Naive thymus-derived CD8-positive, alpha-beta T cell (primary cell): ENCODE results near the gene SPSB1. TPM values are rescaled to one million over a fixed set of nuclear protein-coding genes. Genes with fewer than 3 reads are reported as not detected.
A peak's percentile ranks its signal among the peaks of the same experiment; 100 is the strongest.

Source experiments
- ATAC-seq, 2 donors: fragments of 150-1000 bp; cut with Tn5 transposase in 1 of 2; sonication (Bioruptor Pico), chemical (Tn5 transposase) in 1 of 2; 1 replicate in 1 of 2; 2 replicates in 1 of 2; pipeline ENCODE4 v1.10.0; 2021; ENCODE audit warnings: mild to moderate bottlenecking in 2 of 2, moderate library complexity in 2 of 2
- POLR2A ChIA-PET: fragments of 350-600 bp; sonication (Branson Sonifier 250); formaldehyde crosslinking; loops from one replicate; lab custom pipeline; 2021; ENCODE audit warnings: antibody characterized with exemption; lab: Charles Lee
- DNase-seq, 10 donors: peaks; one replicate each; pipeline versions ENCODE4 v3.0.0 to v3.0.0-alpha.2; 2020 to 2022
- H3K27ac Mint-ChIP-seq, 10 donors: one replicate each; pipeline ENCODE4 v1.8.0; 2020 to 2022; ENCODE audit warnings: mild to moderate bottlenecking in 10 of 10, mixed read lengths in 10 of 10, moderate library complexity in 4 of 10, inconsistent platforms in 1 of 10
- H3K27me3 Mint-ChIP-seq, 5 donors: one replicate each; pipeline ENCODE4 v1.8.0; 2021 to 2022; ENCODE audit warnings: mixed read lengths in 5 of 5
- H3K36me3 Mint-ChIP-seq, 3 donors: one replicate each; pipeline ENCODE4 v1.8.0; 2020 to 2022; ENCODE audit warnings: mixed read lengths in 3 of 3, mild to moderate bottlenecking in 2 of 3, inconsistent platforms in 1 of 3
- H3K4me1 Mint-ChIP-seq, 4 donors: one replicate each; pipeline ENCODE4 v1.8.0; 2021 to 2022; ENCODE audit warnings: mixed read lengths in 4 of 4
- H3K4me3 Mint-ChIP-seq, 10 donors: one replicate each; pipeline ENCODE4 v1.8.0; 2020 to 2022; ENCODE audit warnings: mild to moderate bottlenecking in 10 of 10, mixed read lengths in 10 of 10, moderate library complexity in 6 of 10, inconsistent platforms in 1 of 10
- H3K9me3 Mint-ChIP-seq, 9 donors: one replicate each; pipeline ENCODE4 v1.8.0; 2020 to 2022; ENCODE audit warnings: mixed read lengths in 9 of 9, mild to moderate bottlenecking in 3 of 9, inconsistent platforms in 1 of 9, moderate library complexity in 1 of 9
- polyA plus RNA-seq, 3 donors: library from polyadenylated mRNA; unstranded; fragments of 300-500 nt; fragmentation: Illumina TruSeq; gene quantifications; one replicate each; pipeline ENCODE4 v1.2.3, GENCODE V29; 2021
- total RNA-seq, 8 experiments: library from RNA in 2 of 8; stranded (reverse) in 2 of 8; gene quantifications; one replicate each; pipeline ENCODE4 v1.2.3 and lab custom pipeline; 2021 to 2026

SPSB1 gene
- total and polyA plus RNA-seq, 5 experiments from 2014 or later: 0.44 to 1.7 (median 1.5) TPM

GRCh38 chr1:9271861-9272595 is 20.7 kb upstream of the SPSB1 start:
- ATAC-seq: no peak
- Mint-ChIP-seq H3K36me3 (peaks cover 0 to 20% (median 3%) of the 10 kb centered on the region in 3 donors), H3K27ac (no peak overlapping the region), H3K9me3 (no peaks in the 10 kb centered on the region), H3K4me1 (peaks cover 4 to 15% (median 11%) of the 10 kb centered on the region in 4 donors), H3K4me3 (no peak overlapping the region), H3K27me3 (no peaks in the 10 kb centered on the region)
- POLR2A ChIA-PET: no interaction called here
- DNase-seq: peak in 1 of 10 donors; percentile 61

- POLR2A ChIA-PET: no interaction called here
- no peaks in the 10 kb centered on the region for H3K9me3 Mint-ChIP-seq
- H3K27me3 Mint-ChIP-seq: peaks cover 0 to 1% (median 0%) of the 10 kb centered on the region in 5 donors
- H3K36me3 Mint-ChIP-seq: peaks cover 0 to 10% (median 3%) of the 10 kb centered on the region in 3 donors
- peak in 1 of 10 donors; percentile 45 for DNase-seq
- H3K4me1 Mint-ChIP-seq: peaks cover 2 to 13% (median 8%) of the 10 kb centered on the region in 4 donors
- no peak for ATAC-seq
- H3K27ac Mint-ChIP-seq: peak overlapping the region in 2 of 10 donors; percentile 2 to 17
- no peak overlapping the region for H3K4me3 Mint-ChIP-seq
Measured at GRCh38 chr1:9273177-9273576, 19.5 kb upstream of the SPSB1 start.

GRCh38 chr1:9275161-9275560 is 17.5 kb upstream of the SPSB1 start:
- Mint-ChIP-seq H3K36me3 (peaks cover 0 to 3% (median 0%) of the 10 kb centered on the region in 3 donors), H3K27me3 (peaks cover 0 to 3% (median 0%) of the 10 kb centered on the region in 5 donors), H3K27ac (peak overlapping the region in 1 of 10 donors; percentile 44), H3K9me3 (no peaks in the 10 kb centered on the region), H3K4me3 (no peak overlapping the region), H3K4me1 (peaks cover 16 to 28% (median 18%) of the 10 kb centered on the region in 4 donors)
- no peak for ATAC-seq
- POLR2A ChIA-PET: interaction anchor here (0.7 kb wide), 1 partner anchor 175 kb away, joined by 5 read pairs; no protein-coding TSS in a partner anchor
- DNase-seq: peak in 1 of 10 donors; percentile 26

- Mint-ChIP-seq H3K36me3 (peaks cover 0 to 3% (median 0%) of the 10 kb centered on the region in 3 donors), H3K27ac (no peak overlapping the region), H3K27me3 (peaks cover 0 to 3% (median 1%) of the 10 kb centered on the region in 5 donors), H3K9me3 (no peaks in the 10 kb centered on the region), H3K4me3 (peak overlapping the region in 2 of 10 donors; percentile 11 to 39), H3K4me1 (peaks cover 20 to 31% (median 22%) of the 10 kb centered on the region in 4 donors)
- peak in 2 of 10 donors; percentile 23 to 35 for DNase-seq
- POLR2A ChIA-PET: no interaction called here
- peak; percentile 28 to 35 for ATAC-seq
Measured at GRCh38 chr1:9275567-9276034, 17.1 kb upstream of the SPSB1 start.

- Mint-ChIP-seq H3K27ac (no peak overlapping the region), H3K36me3 (peaks cover 0 to 3% (median 0%) of the 10 kb centered on the region in 3 donors), H3K27me3 (peaks cover 0 to 4% (median 3%) of the 10 kb centered on the region in 5 donors), H3K4me3 (no peak overlapping the region), H3K9me3 (no peaks in the 10 kb centered on the region), H3K4me1 (peaks cover 19 to 46% (median 37%) of the 10 kb centered on the region in 4 donors)
- no peak for DNase-seq
- ATAC-seq: no peak
- POLR2A ChIA-PET: no interaction called here
Measured at GRCh38 chr1:9278116-9278515, 14.6 kb upstream of the SPSB1 start.

GRCh38 chr1:9278585-9279153 is 14.0 kb upstream of the SPSB1 start:
- Mint-ChIP-seq H3K9me3 (no peaks in the 10 kb centered on the region), H3K4me3 (peak overlapping the region in 7 of 10 donors; percentile 7 to 69 (median 48)), H3K27ac (peak overlapping the region in 2 of 10 donors; percentile 45 to 66), H3K36me3 (peaks cover 0 to 3% (median 0%) of the 10 kb centered on the region in 3 donors), H3K27me3 (peaks cover 0 to 4% (median 3%) of the 10 kb centered on the region in 5 donors), H3K4me1 (peaks cover 19 to 50% (median 42%) of the 10 kb centered on the region in 4 donors)
- DNase-seq (peak in 1 of 10 donors; percentile 51), ATAC-seq (no peak)
- POLR2A ChIA-PET: no interaction called here

- peaks cover 20 to 57% (median 49%) of the 10 kb centered on the region in 4 donors for H3K4me1 Mint-ChIP-seq
- peak in 1 of 2 donors; percentile 65 for ATAC-seq
- H3K27ac Mint-ChIP-seq: peak overlapping the region in 3 of 10 donors; percentile 38 to 61 (median 45)
- peaks cover 0 to 4% (median 3%) of the 10 kb centered on the region in 5 donors for H3K27me3 Mint-ChIP-seq
- DNase-seq: peak in 3 of 10 donors; percentile 27 to 61 (median 29)
- H3K36me3 Mint-ChIP-seq: peaks cover 0 to 3% (median 0%) of the 10 kb centered on the region in 3 donors
- POLR2A ChIA-PET: no interaction called here
- peak overlapping the region in 9 of 10 donors; percentile 37 to 69 (median 50) for H3K4me3 Mint-ChIP-seq
- peaks cover 0 to 4% (median 0%) of the 10 kb centered on the region in 9 donors for H3K9me3 Mint-ChIP-seq
Measured at GRCh38 chr1:9279172-9279840, 13.4 kb upstream of the SPSB1 start.

GRCh38 chr1:9280015-9280860 is 12.5 kb upstream of the SPSB1 start:
- H3K27me3 Mint-ChIP-seq: peaks cover 0 to 4% (median 3%) of the 10 kb centered on the region in 5 donors

GRCh38 chr1:9281071-9281827 is 11.4 kb upstream of the SPSB1 start:
- POLR2A ChIA-PET: interaction anchor here (1.8 kb wide), 1 partner anchor 47 kb away, joined by 4 read pairs; the partner anchor contains the start of gene H6PD
- peaks cover 0 to 12% (median 3%) of the 10 kb centered on the region in 9 donors for H3K9me3 Mint-ChIP-seq
- ATAC-seq: no peak
- peaks cover 0 to 4% (median 3%) of the 10 kb centered on the region in 5 donors for H3K27me3 Mint-ChIP-seq
- peaks cover 15 to 56% (median 50%) of the 10 kb centered on the region in 4 donors for H3K4me1 Mint-ChIP-seq
- no peak for DNase-seq
- H3K27ac Mint-ChIP-seq: peak overlapping the region in 3 of 10 donors; percentile 38 to 48 (median 40)
- H3K4me3 Mint-ChIP-seq: peak overlapping the region in 3 of 10 donors; percentile 18 to 73 (median 20)
- H3K36me3 Mint-ChIP-seq: peaks cover 0 to 3% (median 0%) of the 10 kb centered on the region in 3 donors

More at GRCh38 chr1:9280015-9280860, 12.5 kb upstream of the SPSB1 start:
- peaks cover 0 to 10% (median 1%) of the 10 kb centered on the region in 9 donors for H3K9me3 Mint-ChIP-seq
- ATAC-seq (peak; percentile 31 to 57), DNase-seq (peak in 1 of 10 donors; percentile 59)
- H3K4me1 Mint-ChIP-seq: peaks cover 18 to 62% (median 53%) of the 10 kb centered on the region in 4 donors
- H3K27ac Mint-ChIP-seq: peak overlapping the region in 3 of 10 donors; percentile 57 to 73 (median 71)
- POLR2A ChIA-PET: interaction anchor here (1.8 kb wide), 1 partner anchor 46 kb away, joined by 4 read pairs; the partner anchor contains the start of gene H6PD
- peaks cover 0 to 3% (median 0%) of the 10 kb centered on the region in 3 donors for H3K36me3 Mint-ChIP-seq
- peak overlapping the region; percentile 30 to 90 (median 73) for H3K4me3 Mint-ChIP-seq

GRCh38 chr1:9281908-9282695 is 10.6 kb upstream of the SPSB1 start:
- H3K9me3 Mint-ChIP-seq: peaks cover 0 to 14% (median 3%) of the 10 kb centered on the region in 9 donors
- H3K4me3 Mint-ChIP-seq: no peak overlapping the region
- DNase-seq: no peak
- H3K4me1 Mint-ChIP-seq: peaks cover 15 to 59% (median 50%) of the 10 kb centered on the region in 4 donors
- no peak for ATAC-seq
- H3K36me3 Mint-ChIP-seq: no peaks in the 10 kb centered on the region
- peaks cover 0 to 4% (median 3%) of the 10 kb centered on the region in 5 donors for H3K27me3 Mint-ChIP-seq
- no peak overlapping the region for H3K27ac Mint-ChIP-seq
- POLR2A ChIA-PET: no interaction called here
